C1 segment of cervical spinal cord (tissue), 14 donors: ENCODE results near the gene TBC1D1.

Experiments
- DNase-seq, 14 donors: peaks; one replicate each; lab custom pipeline; 2025; lab: John Stamatoyannopoulos, UW

TBC1D1 gene

GRCh38 chr4:37990731-37991245 is 99.9 kb downstream of the TBC1D1 start:
- no peak for DNase-seq

- DNase-seq = no peak
Measured at GRCh38 chr4:37991623-37992410, 100.9 kb downstream of the TBC1D1 start.

GRCh38 chr4:37993806-37994205 is 102.9 kb downstream of the TBC1D1 start:
- DNase-seq = no peak

GRCh38 chr4:37994569-37994968 is 103.7 kb downstream of the TBC1D1 start:
- no peak for DNase-seq

- DNase-seq = no peak
Measured at GRCh38 chr4:37995299-37995821, 104.5 kb downstream of the TBC1D1 start.

- no peak for DNase-seq
Measured at GRCh38 chr4:37995981-37996775, 105.3 kb downstream of the TBC1D1 start.

GRCh38 chr4:37998226-37998625 is 107.3 kb downstream of the TBC1D1 start:
- no peak for DNase-seq

GRCh38 chr4:37999000-37999716 is 108.3 kb downstream of the TBC1D1 start:
- DNase-seq = no peak

GRCh38 chr4:37999965-38000364 is 109.1 kb downstream of the TBC1D1 start:
- DNase-seq = no peak

GRCh38 chr4:38001927-38002326 is 111.0 kb downstream of the TBC1D1 start:
- DNase-seq = no peak

- DNase-seq = no peak
Measured at GRCh38 chr4:38002451-38003071, 111.7 kb downstream of the TBC1D1 start.

- DNase-seq = no peak
Measured at GRCh38 chr4:38003102-38003501, 112.2 kb downstream of the TBC1D1 start.

GRCh38 chr4:38003628-38004027 is 112.7 kb downstream of the TBC1D1 start:
- no peak for DNase-seq

- DNase-seq = no peak
Measured at GRCh38 chr4:38004062-38004461, 113.2 kb downstream of the TBC1D1 start.

GRCh38 chr4:38004887-38005286 is 114.0 kb downstream of the TBC1D1 start:
- DNase-seq = no peak

- no peak for DNase-seq
Measured at GRCh38 chr4:38005637-38006036, 114.8 kb downstream of the TBC1D1 start.

- DNase-seq = no peak
Measured at GRCh38 chr4:38007645-38008044, 116.8 kb downstream of the TBC1D1 start.

GRCh38 chr4:38008571-38009021 is 117.7 kb downstream of the TBC1D1 start:
- DNase-seq = no peak

- no peak for DNase-seq
Measured at GRCh38 chr4:38009421-38009820, 118.5 kb downstream of the TBC1D1 start.

- no peak for DNase-seq
Measured at GRCh38 chr4:38009949-38010348, 119.1 kb downstream of the TBC1D1 start.

GRCh38 chr4:38011511-38012162 is 120.8 kb downstream of the TBC1D1 start:
- DNase-seq = no peak
